MCF 10A (cell line): ENCODE data around the gene KCNH1. TPM values are rescaled to one million over a fixed set of nuclear protein-coding genes. Genes with fewer than 3 reads are reported as not detected.

Source experiments
- BruUV-seq: library from RNA; stranded (reverse); fragments of 400-500 nt; replicated peaks from 2 replicates; lab custom pipeline; 2021; lab: Mats Ljungman, UMichigan
- CTCF ChIA-PET: fragments of 300-600 bp; sonication (Branson Sonifier 250); formaldehyde crosslinking; extraction: SDS; loops from one replicate; lab custom pipeline; 2021; ENCODE audit warnings: antibody characterized with exemption, inconsistent platforms; lab: Yijun Ruan, JAX
- POLR2A ChIA-PET: fragments of 300-600, 350-650 bp; sonication (Branson Sonifier 250); formaldehyde crosslinking; extraction: SDS; loops from one replicate; lab custom pipeline; 2020; ENCODE audit warnings: antibody characterized with exemption, inconsistent platforms; lab: Yijun Ruan, JAX
- DNase-seq: peaks from one replicate; pipeline ENCODE4 v3.0.0-alpha.2; 2018; ENCODE audit not compliant: unreplicated experiment
- H3K27ac Mint-ChIP-seq: one replicate; pipeline ENCODE4 v1.8.0; 2022; ENCODE audit warnings: mild to moderate bottlenecking, low read depth, mixed read lengths; ENCODE audit not compliant: unreplicated experiment
- H3K27me3 Mint-ChIP-seq: one replicate; pipeline ENCODE4 v1.8.0; 2022; ENCODE audit warnings: mixed read lengths; ENCODE audit not compliant: insufficient read depth, unreplicated experiment
- H3K36me3 Mint-ChIP-seq: one replicate; pipeline ENCODE4 v1.8.0; 2022; ENCODE audit warnings: mild to moderate bottlenecking, moderate library complexity, mixed read lengths; ENCODE audit not compliant: insufficient read depth, unreplicated experiment
- H3K4me1 Mint-ChIP-seq: one replicate; pipeline ENCODE4 v1.8.0; 2022; ENCODE audit warnings: mixed read lengths; ENCODE audit not compliant: insufficient read depth, unreplicated experiment
- H3K4me3 Mint-ChIP-seq: one replicate; pipeline ENCODE4 v1.8.0; 2022; ENCODE audit warnings: mild to moderate bottlenecking, moderate library complexity, mixed read lengths; ENCODE audit not compliant: unreplicated experiment
- H3K9me3 Mint-ChIP-seq: one replicate; pipeline ENCODE4 v1.8.0; 2022; ENCODE audit warnings: mixed read lengths; ENCODE audit not compliant: unreplicated experiment
- CTCF ChIP-seq: fragments of 200-600 bp; IDR thresholded peaks from one replicate; pipeline ENCODE4 v1.8.0; 2022; ENCODE audit warnings: antibody characterized with exemption, mild to moderate bottlenecking; ENCODE audit not compliant: unreplicated experiment
- intact Hi-C: fragments of 100-400 bp; cut with micrococcal nuclease; formaldehyde crosslinking; loops from 2 replicates; pipeline ENCODE4 v1.14.1; 2022
- total RNA-seq: library from RNA; stranded (reverse); gene quantifications from 2 replicates; pipeline ENCODE4 v1.2.3, GENCODE V29; 2022

Gene KCNH1
- total RNA-seq, 1 experiment from 2014 or later = 0.19 TPM

GRCh38 chr1:211037095-211037494 lies 96.9 kb downstream of the KCNH1 start:
- Mint-ChIP-seq H3K9me3 (no peaks in the 10 kb centered on the region), H3K27ac (peak overlapping the region; percentile 56), H3K4me3 (no peak overlapping the region), H3K27me3 (no peaks in the 10 kb centered on the region), H3K36me3 (no peaks in the 10 kb centered on the region), H3K4me1 (peaks cover 19% of the 10 kb centered on the region)
- no peak for TF ChIP-seq CTCF
- ChIA-PET CTCF (interaction anchor here (0.5 to 0.9 kb wide), 4 partner anchors 61 to 343 kb away, joined by 3 to 5 read pairs (median 4); no protein-coding TSS in a partner anchor), POLR2A (interaction anchor here (0.6 to 1.5 kb wide), 3 partner anchors 12 to 101 kb away, joined by 3 to 4 read pairs (median 3); no protein-coding TSS in a partner anchor)
- DNase-seq = peak; percentile 99
- intact Hi-C loops = loop anchor here (2.0 kb wide), 2 partner anchors 154 to 438 kb away; no protein-coding TSS in a partner anchor
- BruUV-seq = no TSS peak

GRCh38 chr1:211036381-211037060 lies 97.4 kb downstream of the KCNH1 start:
- POLR2A ChIA-PET = interaction anchor here (0.6 to 1.5 kb wide), 2 partner anchors 11 to 62 kb away, joined by 3 to 4 read pairs; no protein-coding TSS in a partner anchor
- DNase-seq = no peak
- H3K27me3 Mint-ChIP-seq = no peaks in the 10 kb centered on the region
- peak overlapping the region; percentile 56 for H3K27ac Mint-ChIP-seq
- CTCF ChIA-PET = interaction anchor here (0.6 to 0.9 kb wide), 4 partner anchors 61 to 342 kb away, joined by 3 to 5 read pairs (median 4); no protein-coding TSS in a partner anchor
- peaks cover 19% of the 10 kb centered on the region for H3K4me1 Mint-ChIP-seq
- no peak overlapping the region for H3K4me3 Mint-ChIP-seq
- H3K9me3 Mint-ChIP-seq = no peaks in the 10 kb centered on the region
- no TSS peak for BruUV-seq
- intact Hi-C loops = loop anchor here (2.0 kb wide), 2 partner anchors 154 to 438 kb away; no protein-coding TSS in a partner anchor
- TF ChIP-seq CTCF = no peak
- no peaks in the 10 kb centered on the region for H3K36me3 Mint-ChIP-seq

GRCh38 chr1:211035821-211036380 lies 98.0 kb downstream of the KCNH1 start:
- no peak for DNase-seq
- H3K4me1 Mint-ChIP-seq = peaks cover 19% of the 10 kb centered on the region
- no peaks in the 10 kb centered on the region for H3K9me3 Mint-ChIP-seq
- H3K27me3 Mint-ChIP-seq = no peaks in the 10 kb centered on the region
- no peak for TF ChIP-seq CTCF
- intact Hi-C loops = loop anchor here (2.0 kb wide), 2 partner anchors 153 to 437 kb away; no protein-coding TSS in a partner anchor
- CTCF ChIA-PET = interaction anchor here (0.6 kb wide), 1 partner anchor 128 kb away, joined by 3 read pairs; no protein-coding TSS in a partner anchor
- H3K36me3 Mint-ChIP-seq = no peaks in the 10 kb centered on the region
- no peak overlapping the region for H3K27ac Mint-ChIP-seq
- no peak overlapping the region for H3K4me3 Mint-ChIP-seq
- POLR2A ChIA-PET = interaction anchor here (1.5 kb wide), 1 partner anchor 11 kb away, joined by 4 read pairs; no protein-coding TSS in a partner anchor
- BruUV-seq = no TSS peak
